ENCODE data around the gene GYG1.
A peak's percentile ranks its signal among the peaks of the same experiment; 100 is the strongest.

DNA sequence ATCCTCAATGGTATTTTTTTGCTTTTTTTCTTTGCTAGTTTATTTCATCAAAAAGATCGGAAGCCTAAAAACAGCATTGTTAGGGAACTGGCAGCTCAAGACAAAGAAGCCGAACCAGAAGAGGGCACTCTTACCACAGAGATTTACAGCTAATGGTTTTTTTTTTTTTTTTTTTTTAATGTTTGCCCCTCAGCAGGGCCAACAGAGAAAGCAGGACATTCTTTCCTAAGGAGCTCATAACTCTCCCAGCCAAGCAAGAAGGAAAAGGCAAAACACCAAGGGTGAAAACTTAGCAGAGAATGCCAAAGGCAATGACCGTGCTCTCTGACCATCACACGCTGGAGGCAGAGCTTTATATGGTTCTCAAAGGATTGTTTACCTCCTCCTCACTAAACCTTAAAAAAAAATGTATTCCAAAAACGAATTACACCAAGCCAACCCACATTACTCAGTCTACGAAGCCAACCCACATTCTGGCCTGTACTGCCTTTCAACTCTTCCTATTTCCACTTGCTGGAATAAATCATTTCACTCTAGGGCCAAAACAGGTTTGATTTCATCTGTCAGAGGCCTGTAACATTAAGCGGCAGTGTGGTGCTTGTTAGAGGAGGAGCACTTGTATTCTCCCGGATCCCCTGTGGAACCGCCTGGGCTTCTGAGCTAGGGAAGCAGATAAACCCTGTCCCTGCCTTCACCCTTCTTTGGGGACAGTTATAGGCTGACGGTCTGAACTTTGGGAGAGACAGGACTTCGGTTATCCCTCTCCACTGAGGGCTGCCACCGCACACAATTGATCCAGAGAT is 35.6 kb upstream of the GYG1 start:
- TF ChIP-seq POLR2AphosphoS5 (IDR thresholded peaks at IDR 0.05) (peak; percentile 10 to 59 (median 58)), POLR2A (IDR thresholded peaks at IDR 0.05) (no peak)
- TF ChIP-seq, protein P1, sequence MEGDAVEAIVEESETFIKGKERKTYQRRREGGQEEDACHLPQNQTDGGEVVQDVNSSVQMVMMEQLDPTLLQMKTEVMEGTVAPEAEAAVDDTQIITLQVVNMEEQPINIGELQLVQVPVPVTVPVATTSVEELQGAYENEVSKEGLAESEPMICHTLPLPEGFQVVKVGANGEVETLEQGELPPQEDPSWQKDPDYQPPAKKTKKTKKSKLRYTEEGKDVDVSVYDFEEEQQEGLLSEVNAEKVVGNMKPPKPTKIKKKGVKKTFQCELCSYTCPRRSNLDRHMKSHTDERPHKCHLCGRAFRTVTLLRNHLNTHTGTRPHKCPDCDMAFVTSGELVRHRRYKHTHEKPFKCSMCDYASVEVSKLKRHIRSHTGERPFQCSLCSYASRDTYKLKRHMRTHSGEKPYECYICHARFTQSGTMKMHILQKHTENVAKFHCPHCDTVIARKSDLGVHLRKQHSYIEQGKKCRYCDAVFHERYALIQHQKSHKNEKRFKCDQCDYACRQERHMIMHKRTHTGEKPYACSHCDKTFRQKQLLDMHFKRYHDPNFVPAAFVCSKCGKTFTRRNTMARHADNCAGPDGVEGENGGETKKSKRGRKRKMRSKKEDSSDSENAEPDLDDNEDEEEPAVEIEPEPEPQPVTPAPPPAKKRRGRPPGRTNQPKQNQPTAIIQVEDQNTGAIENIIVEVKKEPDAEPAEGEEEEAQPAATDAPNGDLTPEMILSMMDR (IDR thresholded peaks at IDR 0.05): peak; percentile 41 to 58 (median 53)
